Peyer's patch (tissue), 4 donors: ENCODE data around the gene CACNA2D3.

Source experiments
- CTCF ChIP-seq, 6 experiments: fragments of 450-650 bp in 4 of 6; fragments of 200-600 bp in 2 of 6; sonication (generic) in 1 of 6; IDR thresholded peaks; one replicate each; pipeline ENCODE4 v1.5.1; 2017 to 2019; ENCODE audit warnings: antibody characterized with exemption in 6 of 6, mild to moderate bottlenecking in 3 of 6, moderate library complexity in 1 of 6
- POLR2A ChIP-seq, 2 donors: fragments of 450-650 bp; IDR thresholded peaks; one replicate each; pipeline ENCODE4 v1.5.1; 2017; ENCODE audit warnings: antibody characterized with exemption in 2 of 2, mild to moderate bottlenecking in 2 of 2, moderate library complexity in 2 of 2

GRCh38 chr3:54134155-54134554 lies 11.8 kb downstream of the CACNA2D3 start:
- no peak for TF ChIP-seq CTCF (IDR thresholded peaks at IDR 0.05)
- no peak for TF ChIP-seq POLR2A (IDR thresholded peaks at IDR 0.05)
